ENCODE results near the gene XXYLT1.

XXYLT1 gene

DNA sequence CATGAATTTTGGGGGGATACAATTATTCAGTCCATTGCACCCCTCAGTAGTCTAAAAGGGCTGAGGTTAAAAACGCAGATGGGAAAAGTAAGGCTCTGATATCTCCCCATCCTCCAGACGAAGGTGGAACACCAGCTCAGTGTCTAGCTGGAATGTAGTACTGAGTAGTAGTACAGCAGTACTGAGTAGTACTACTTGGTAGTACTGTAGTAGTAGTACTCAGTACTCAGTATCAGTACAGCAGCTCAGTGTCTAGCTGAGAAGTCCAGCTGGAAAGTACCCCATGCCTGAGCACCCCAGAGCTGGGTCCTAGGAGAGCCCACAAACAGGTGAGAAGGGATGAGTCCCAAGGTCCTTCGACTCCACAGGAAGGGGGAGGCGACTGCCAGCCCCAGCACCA, 148.7 kb downstream of the XXYLT1 start:
- no peaks in the 10 kb centered on the region for H3K79me2 ChIP-seq (ENCODE audit: control insufficient read depth, insufficient read depth, low read length, unreplicated experiment)
- H3K36me3 ChIP-seq (ENCODE audit: insufficient read depth, low read length), result no peaks in the 10 kb centered on the region
- H3K4me3 ChIP-seq (ENCODE audit: low read depth, low read length), result no peak overlapping the region
- H2AFZ ChIP-seq (ENCODE audit: low read length, unreplicated experiment), result no peak overlapping the region
- H3K4me1 ChIP-seq (ENCODE audit: control insufficient read depth, insufficient read depth, low read length, unreplicated experiment), result peaks cover 31% of the 10 kb centered on the region
- no peaks in the 10 kb centered on the region for H3K27me3 ChIP-seq (ENCODE audit: insufficient read depth, low read length)
- H3K27ac ChIP-seq (ENCODE audit: low read depth, low read length), result no peak overlapping the region

DNA sequence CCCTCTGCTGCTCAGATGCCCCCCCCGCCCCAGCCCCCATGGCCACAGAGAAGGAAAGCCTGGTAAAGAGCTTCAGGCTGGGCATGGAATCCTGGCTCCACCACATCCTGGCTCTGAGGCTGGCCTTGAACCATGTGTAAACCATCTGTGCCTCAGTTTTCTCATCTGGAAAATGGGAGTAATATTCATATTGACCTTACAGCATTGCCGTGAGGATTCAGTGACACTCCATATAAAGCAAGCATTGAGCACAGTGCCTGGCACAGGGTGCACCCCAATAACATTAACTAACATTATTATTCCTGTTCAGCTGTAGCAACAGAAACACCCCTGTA, 150.7 kb downstream of the XXYLT1 start:
- Histone ChIP-seq H3K4me1 (ENCODE audit: control insufficient read depth, insufficient read depth, low read length, unreplicated experiment) (peaks cover 33% of the 10 kb centered on the region), H3K79me2 (ENCODE audit: control insufficient read depth, insufficient read depth, low read length, unreplicated experiment) (no peaks in the 10 kb centered on the region), H2AFZ (ENCODE audit: low read length, unreplicated experiment) (no peak overlapping the region), H3K27ac (ENCODE audit: low read depth, low read length) (peak overlapping the region; percentile 81), H3K36me3 (ENCODE audit: insufficient read depth, low read length) (no peaks in the 10 kb centered on the region), H3K27me3 (ENCODE audit: insufficient read depth, low read length) (no peaks in the 10 kb centered on the region), H3K4me3 (ENCODE audit: low read depth, low read length) (no peak overlapping the region)

DNA sequence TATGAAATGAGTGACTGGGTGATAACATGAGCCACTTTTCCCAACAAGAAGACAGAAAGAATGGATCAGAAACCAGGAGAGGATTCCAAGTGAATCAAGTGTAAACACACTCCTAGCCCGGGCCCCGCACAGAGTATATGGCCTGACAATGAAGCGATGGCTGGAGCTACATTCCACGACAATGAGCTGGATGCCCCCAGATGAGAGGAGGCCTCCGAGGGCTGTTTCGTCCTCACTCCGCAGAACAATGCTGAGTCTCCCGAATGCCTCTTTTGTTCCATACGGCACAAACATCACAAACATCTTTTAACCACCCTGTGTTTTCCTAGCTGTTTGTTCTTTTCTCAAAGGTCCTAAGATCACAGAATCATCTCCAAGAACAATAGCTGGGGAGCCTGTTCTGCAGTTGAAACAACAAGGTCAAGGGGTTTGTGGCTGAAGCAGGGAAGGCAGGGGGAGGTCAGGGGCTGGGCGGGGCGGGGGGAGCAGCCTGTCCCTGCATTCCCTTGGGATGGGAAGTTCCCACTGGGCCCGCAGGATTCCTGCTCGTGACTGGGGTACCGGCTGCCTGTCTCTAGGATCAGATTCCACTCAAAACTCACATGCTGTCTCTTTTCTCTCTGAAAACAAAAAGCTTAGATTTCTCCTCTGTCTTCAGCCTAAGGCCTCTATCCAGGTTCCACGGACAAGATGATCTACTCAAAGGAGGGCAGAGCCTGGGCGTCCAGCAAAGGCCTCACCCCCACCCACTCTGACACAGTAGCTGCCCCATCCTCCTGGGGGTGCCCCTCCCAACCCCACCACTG, 151.3 kb downstream of the XXYLT1 start:
- Histone ChIP-seq H3K4me1 (ENCODE audit: control insufficient read depth, insufficient read depth, low read length, unreplicated experiment) (peaks cover 33% of the 10 kb centered on the region), H3K79me2 (ENCODE audit: control insufficient read depth, insufficient read depth, low read length, unreplicated experiment) (no peaks in the 10 kb centered on the region), H3K27me3 (ENCODE audit: insufficient read depth, low read length) (no peaks in the 10 kb centered on the region), H3K4me3 (ENCODE audit: low read depth, low read length) (peak overlapping the region; percentile 28; the same call in 1 of the 2 replicates), H3K36me3 (ENCODE audit: insufficient read depth, low read length) (no peaks in the 10 kb centered on the region), H2AFZ (ENCODE audit: low read length, unreplicated experiment) (no peak overlapping the region), H3K27ac (ENCODE audit: low read depth, low read length) (peak overlapping the region; percentile 81)

DNA sequence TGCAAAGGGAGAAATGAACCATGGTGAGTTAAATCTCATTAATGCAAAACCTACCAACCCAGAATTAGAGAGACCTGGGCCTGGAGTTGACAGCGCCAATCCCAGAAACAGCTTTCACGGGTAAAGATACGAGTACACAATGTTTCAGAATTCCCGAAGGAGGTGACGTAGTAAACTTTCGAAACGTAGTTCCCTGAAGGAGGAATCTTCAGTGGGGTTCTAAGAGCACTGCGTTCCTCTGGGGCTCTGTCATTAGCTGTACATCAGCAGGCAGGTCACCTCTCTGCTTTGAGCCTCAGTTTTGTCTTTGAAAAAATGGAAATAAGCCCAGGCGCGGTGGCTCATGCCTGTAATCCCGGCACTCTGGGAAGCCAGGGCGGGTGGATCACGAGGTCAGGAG, 152.3 kb downstream of the XXYLT1 start:
- peak overlapping the region; percentile 4; the same call in 1 of the 2 replicates for H3K27ac ChIP-seq (ENCODE audit: low read depth, low read length)
- no peaks in the 10 kb centered on the region for H3K27me3 ChIP-seq (ENCODE audit: insufficient read depth, low read length)
- no peak overlapping the region for H2AFZ ChIP-seq (ENCODE audit: low read length, unreplicated experiment)
- no peak overlapping the region for H3K4me3 ChIP-seq (ENCODE audit: low read depth, low read length)
- no peaks in the 10 kb centered on the region for H3K79me2 ChIP-seq (ENCODE audit: control insufficient read depth, insufficient read depth, low read length, unreplicated experiment)
- H3K36me3 ChIP-seq (ENCODE audit: insufficient read depth, low read length), result no peaks in the 10 kb centered on the region
- H3K4me1 ChIP-seq (ENCODE audit: control insufficient read depth, insufficient read depth, low read length, unreplicated experiment), result peaks cover 33% of the 10 kb centered on the region

DNA sequence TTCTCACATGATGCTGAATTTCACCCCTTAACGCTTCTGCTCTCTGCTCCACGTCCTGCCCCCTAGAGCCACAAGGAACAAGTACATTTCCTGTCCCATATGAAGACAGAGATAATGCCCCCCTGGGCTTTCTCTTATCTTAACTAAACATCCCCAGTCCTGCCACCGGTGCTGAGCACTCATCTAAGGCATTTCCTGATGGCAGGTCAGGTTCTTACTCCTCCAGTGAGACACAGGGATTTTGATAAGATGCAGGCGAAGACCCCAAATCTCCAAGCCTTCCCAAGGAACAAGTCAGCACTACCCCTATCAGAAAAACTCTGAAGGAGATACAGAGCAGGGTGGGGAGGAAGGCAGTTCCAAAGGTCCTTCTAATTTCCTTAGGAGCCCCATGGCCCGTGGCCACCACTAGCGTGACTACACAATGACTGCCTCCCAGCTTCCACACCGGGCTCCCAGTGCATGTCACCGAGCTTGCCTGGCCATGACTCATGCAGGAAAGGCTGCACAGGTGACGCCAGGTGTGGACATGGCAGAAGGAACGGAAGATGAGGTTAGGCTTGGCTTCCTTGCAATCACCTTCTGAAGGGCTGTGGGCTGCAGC, 152.9 kb downstream of the XXYLT1 start:
- no peaks in the 10 kb centered on the region for H3K36me3 ChIP-seq (ENCODE audit: insufficient read depth, low read length)
- H3K4me3 ChIP-seq (ENCODE audit: low read depth, low read length), result no peak overlapping the region
- H3K27ac ChIP-seq (ENCODE audit: low read depth, low read length), result no peak overlapping the region; the same call in 1 of the 2 replicates
- no peaks in the 10 kb centered on the region for H3K27me3 ChIP-seq (ENCODE audit: insufficient read depth, low read length)
- H3K4me1 ChIP-seq (ENCODE audit: control insufficient read depth, insufficient read depth, low read length, unreplicated experiment), result peaks cover 33% of the 10 kb centered on the region
- no peak overlapping the region for H2AFZ ChIP-seq (ENCODE audit: low read length, unreplicated experiment)
- no peaks in the 10 kb centered on the region for H3K79me2 ChIP-seq (ENCODE audit: control insufficient read depth, insufficient read depth, low read length, unreplicated experiment)

DNA sequence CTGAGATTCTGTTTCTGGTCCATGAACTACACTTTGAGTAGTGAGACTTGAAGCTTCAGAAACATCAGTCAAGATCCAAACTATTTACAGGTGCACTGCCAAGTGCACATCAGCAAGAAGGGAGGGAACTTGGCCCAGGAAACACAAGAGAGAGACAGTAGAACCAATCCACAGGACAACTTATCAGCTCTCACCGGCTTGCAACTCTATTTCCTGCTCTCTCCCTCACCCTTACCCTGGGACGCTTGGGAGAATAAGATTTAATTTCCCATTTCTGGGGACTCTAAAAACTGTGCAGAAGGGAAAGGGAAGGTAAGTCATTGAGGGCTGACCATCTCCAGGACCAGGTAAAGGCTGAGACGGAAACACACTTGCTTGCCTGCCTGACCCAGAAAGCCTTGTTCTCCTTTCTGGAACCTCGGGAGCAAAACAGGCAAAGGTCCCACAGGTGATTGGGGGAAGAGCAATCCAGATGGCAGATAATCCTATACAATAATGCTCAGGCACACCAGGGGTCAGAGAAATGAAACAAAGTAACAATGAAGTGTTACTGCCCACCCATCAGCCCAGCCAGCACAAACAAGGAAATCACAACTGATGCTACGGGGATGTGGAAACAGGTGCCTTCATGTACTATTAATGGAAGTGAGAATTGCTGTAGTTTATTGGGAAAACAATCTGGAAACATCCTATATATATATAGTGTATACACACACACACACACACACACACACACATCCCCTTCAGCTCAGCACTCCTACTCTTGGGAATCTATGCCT, 154.4 kb downstream of the XXYLT1 start:
- no peaks in the 10 kb centered on the region for H3K36me3 ChIP-seq (ENCODE audit: insufficient read depth, low read length)
- no peak overlapping the region for H2AFZ ChIP-seq (ENCODE audit: low read length, unreplicated experiment)
- H3K27ac ChIP-seq (ENCODE audit: low read depth, low read length), result no peak overlapping the region
- H3K4me1 ChIP-seq (ENCODE audit: control insufficient read depth, insufficient read depth, low read length, unreplicated experiment), result peaks cover 33% of the 10 kb centered on the region
- no peaks in the 10 kb centered on the region for H3K27me3 ChIP-seq (ENCODE audit: insufficient read depth, low read length)
- H3K79me2 ChIP-seq (ENCODE audit: control insufficient read depth, insufficient read depth, low read length, unreplicated experiment), result no peaks in the 10 kb centered on the region
- no peak overlapping the region for H3K4me3 ChIP-seq (ENCODE audit: low read depth, low read length)

DNA sequence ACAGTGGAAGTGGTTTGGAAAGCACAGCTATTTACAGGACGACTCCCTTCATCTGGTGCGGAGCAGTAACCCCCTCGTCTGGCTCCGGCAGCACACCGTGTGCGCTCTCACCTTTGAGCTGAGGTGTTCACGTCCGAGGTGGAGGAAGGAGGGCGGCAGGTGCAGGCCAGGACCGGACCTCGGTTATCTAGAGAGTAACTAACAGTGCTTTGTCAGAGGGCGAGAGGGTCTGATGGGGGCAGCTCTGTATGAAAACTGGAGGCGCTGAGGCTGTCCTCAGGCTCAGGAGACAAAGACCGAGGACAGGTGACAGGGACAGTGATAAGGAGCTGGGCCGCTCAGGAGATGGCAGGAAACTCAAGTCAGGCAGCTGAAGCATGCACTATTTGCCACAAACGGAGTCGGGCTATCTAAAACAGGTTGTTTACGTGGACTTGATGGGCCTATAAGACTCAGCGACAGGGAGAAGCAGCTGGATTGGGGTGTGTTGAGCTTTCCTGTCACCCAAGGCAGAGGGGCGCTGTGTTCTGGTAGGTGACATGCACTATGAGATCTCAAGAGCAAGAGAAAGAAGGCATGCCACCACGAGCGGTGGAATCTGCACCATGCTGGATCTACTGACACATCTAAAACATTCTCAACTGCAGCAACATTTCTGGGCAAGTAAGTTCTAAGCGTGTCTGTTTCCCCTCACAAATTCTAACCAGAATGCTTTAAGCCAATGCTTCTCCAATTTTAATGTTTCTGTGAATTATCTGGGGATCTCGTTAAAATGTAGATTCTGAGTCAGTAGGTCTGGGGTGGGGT, 155.2 kb downstream of the XXYLT1 start:
- Histone ChIP-seq H2AFZ (ENCODE audit: low read length, unreplicated experiment) (no peak overlapping the region), H3K79me2 (ENCODE audit: control insufficient read depth, insufficient read depth, low read length, unreplicated experiment) (no peaks in the 10 kb centered on the region), H3K36me3 (ENCODE audit: insufficient read depth, low read length) (no peaks in the 10 kb centered on the region), H3K4me3 (ENCODE audit: low read depth, low read length) (no peak overlapping the region), H3K27ac (ENCODE audit: low read depth, low read length) (no peak overlapping the region), H3K27me3 (ENCODE audit: insufficient read depth, low read length) (no peaks in the 10 kb centered on the region), H3K4me1 (ENCODE audit: control insufficient read depth, insufficient read depth, low read length, unreplicated experiment) (peaks cover 33% of the 10 kb centered on the region)

DNA sequence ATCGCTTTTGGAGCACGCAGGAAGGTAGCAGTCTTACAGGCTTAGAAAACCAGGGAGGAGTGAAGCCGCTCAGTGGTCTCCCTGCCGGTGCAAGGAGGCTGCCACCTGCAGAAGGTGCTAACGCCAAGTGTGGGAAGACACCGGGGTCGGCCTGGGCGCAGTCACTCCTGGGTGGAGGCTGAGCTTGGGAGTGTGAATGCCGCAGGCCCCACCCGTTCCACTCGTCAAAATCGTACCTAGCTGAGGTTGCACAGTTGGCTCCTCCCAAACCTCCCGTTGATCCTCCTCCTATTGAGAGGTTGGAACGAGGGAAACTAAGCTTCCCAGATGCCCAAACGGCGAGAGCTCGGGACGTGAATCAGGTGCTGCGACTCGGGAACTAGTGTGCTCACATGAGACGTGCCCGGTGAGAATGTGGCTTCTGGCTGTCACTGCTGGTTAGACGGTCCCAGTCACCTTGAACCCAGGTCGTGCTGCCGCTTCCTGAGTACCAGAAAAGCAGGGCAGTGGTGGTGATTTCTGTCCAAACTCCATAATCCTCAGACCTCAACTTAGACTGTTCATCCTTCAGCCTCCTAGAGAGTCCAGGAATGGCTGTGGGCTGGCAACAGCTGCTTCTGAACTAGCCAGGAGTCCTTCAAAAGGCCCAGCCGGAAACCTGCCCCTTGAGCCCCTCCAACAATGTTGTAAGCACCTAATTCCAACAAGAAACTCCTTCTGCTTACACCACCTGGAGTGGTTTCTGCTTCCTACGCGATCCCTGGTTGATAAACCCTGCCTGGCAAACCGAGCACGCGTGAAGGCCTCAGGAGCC, 156.0 kb downstream of the XXYLT1 start:
- H3K36me3 ChIP-seq (ENCODE audit: insufficient read depth, low read length), result no peaks in the 10 kb centered on the region
- no peak overlapping the region for H2AFZ ChIP-seq (ENCODE audit: low read length, unreplicated experiment)
- no peaks in the 10 kb centered on the region for H3K27me3 ChIP-seq (ENCODE audit: insufficient read depth, low read length)
- H3K4me3 ChIP-seq (ENCODE audit: low read depth, low read length), result no peak overlapping the region
- H3K79me2 ChIP-seq (ENCODE audit: control insufficient read depth, insufficient read depth, low read length, unreplicated experiment), result no peaks in the 10 kb centered on the region
- peaks cover 25% of the 10 kb centered on the region for H3K4me1 ChIP-seq (ENCODE audit: control insufficient read depth, insufficient read depth, low read length, unreplicated experiment)
- no peak overlapping the region for H3K27ac ChIP-seq (ENCODE audit: low read depth, low read length)

DNA sequence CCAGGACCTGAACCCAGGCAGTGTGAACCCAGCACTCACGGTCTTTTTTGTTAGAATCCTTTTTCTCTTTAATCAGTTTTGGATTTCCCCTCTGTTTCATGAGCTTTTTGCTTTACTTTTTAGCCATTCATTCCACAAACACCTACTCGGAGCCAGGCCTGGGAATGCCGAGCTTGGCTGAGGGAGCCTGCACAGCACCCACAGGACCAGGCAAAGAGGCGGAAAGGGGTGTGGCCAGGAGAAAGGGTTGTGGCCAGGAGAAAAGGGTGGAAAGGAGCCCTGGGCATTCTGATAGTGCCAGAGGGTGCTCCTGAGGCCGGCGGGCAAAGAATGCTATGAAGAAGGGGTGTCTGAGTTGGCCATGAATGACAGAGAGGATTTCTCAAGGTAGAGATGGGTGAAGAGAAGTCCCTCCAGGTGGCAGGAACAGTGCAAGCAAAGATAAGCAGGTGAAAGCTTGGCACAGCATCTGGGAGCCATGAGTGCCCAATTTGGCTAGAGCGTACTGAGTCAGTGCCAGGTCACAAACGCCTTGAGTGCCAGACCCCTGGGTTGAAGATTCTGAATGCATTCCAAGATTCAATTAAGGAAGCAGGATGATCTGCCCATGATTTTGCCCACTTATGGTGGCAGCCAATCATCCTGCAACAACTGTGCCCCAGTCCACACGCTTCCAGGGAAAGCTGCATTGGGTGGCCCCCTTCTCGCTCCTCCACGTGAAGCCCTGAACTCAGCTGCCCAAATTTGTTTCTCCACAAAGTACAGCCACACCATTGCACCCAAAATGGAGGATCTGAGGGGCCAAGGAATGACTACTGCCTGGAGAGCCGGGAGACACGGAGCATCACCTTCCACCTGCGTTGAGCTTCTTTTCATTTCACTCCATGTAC, 157.2 kb downstream of the XXYLT1 start:
- Histone ChIP-seq H3K79me2 (ENCODE audit: control insufficient read depth, insufficient read depth, low read length, unreplicated experiment) (no peaks in the 10 kb centered on the region), H3K4me3 (ENCODE audit: low read depth, low read length) (no peak overlapping the region), H3K4me1 (ENCODE audit: control insufficient read depth, insufficient read depth, low read length, unreplicated experiment) (peaks cover 17% of the 10 kb centered on the region), H3K27ac (ENCODE audit: low read depth, low read length) (no peak overlapping the region), H3K27me3 (ENCODE audit: insufficient read depth, low read length) (no peaks in the 10 kb centered on the region), H3K36me3 (ENCODE audit: insufficient read depth, low read length) (no peaks in the 10 kb centered on the region), H2AFZ (ENCODE audit: low read length, unreplicated experiment) (no peak overlapping the region)

All from ACC112 (cell line).